T-cell (primary cell): ENCODE measurements around the gene CHODL. TPM values are rescaled to one million over a fixed set of nuclear protein-coding genes. Genes with fewer than 3 reads are reported as not detected.

ENCODE experiments used
- ATAC-seq, 4 experiments: fragments of 200-7000 bp in 3 of 4; fragments of 150-1000 bp in 1 of 4; cut with Tn5 transposase; replicated peaks in 1 of 4; 1 replicate in 3 of 4; 2 replicates in 1 of 4; pipeline ENCODE4 v1.10.0; 2021; ENCODE audit warnings: moderate library complexity in 3 of 4, mild to moderate bottlenecking in 2 of 4, moderate number of reproducible peaks in 1 of 4
- CTCF ChIA-PET, 2 donors: fragments of 300-600 bp; sonication (Branson Sonifier 250); formaldehyde crosslinking; loops; one replicate each; lab custom pipeline; 2022; ENCODE audit warnings: antibody characterized with exemption in 2 of 2; lab: Charles Lee
- POLR2A ChIA-PET, 2 donors: fragments of 300-600 bp; sonication (Branson Sonifier 250); formaldehyde crosslinking; loops; one replicate each; lab custom pipeline; 2022; ENCODE audit warnings: antibody characterized with exemption in 2 of 2; lab: Charles Lee
- DNase-seq, 35 experiments: peaks; one replicate each; pipeline versions ENCODE4 v3.0.0 to v3.0.0-alpha.2; 2013 to 2023
- H3K27ac ChIP-seq: one replicate; pipeline ENCODE4 v1.5.1; 2013; ENCODE audit warnings: low read length
- H3K27me3 ChIP-seq, 2 experiments: replicated peaks in 1 of 2; 1 replicate in 1 of 2; 2 replicates in 1 of 2; pipeline versions ENCODE4 v1.6.1 to v1.7.0; 2013; ENCODE audit warnings: low read length in 1 of 2, mixed read lengths in 1 of 2; ENCODE audit not compliant: control insufficient read depth in 2 of 2, insufficient read depth in 2 of 2; ENCODE audit errors: extremely low read depth in 1 of 2
- H3K36me3 ChIP-seq, 2 donors: 1 replicate in 1 of 2; 2 replicates in 1 of 2; pipeline versions ENCODE4 v1.6.1 to v1.7.0; 2013; ENCODE audit warnings: low read length in 1 of 2; ENCODE audit not compliant: control insufficient read depth in 2 of 2, insufficient read depth in 1 of 2; ENCODE audit errors: extremely low read depth in 1 of 2
- H3K4me1 ChIP-seq, 2 experiments: 1 replicate in 1 of 2; 2 replicates in 1 of 2; pipeline versions ENCODE4 v1.6.1 to v1.7.0; 2013; ENCODE audit warnings: low read length in 2 of 2, mixed read lengths in 1 of 2; ENCODE audit not compliant: insufficient read depth in 2 of 2, control insufficient read depth in 1 of 2; ENCODE audit errors: extremely low read depth in 1 of 2
- H3K4me3 ChIP-seq, 2 donors: 1 replicate in 1 of 2; 2 replicates in 1 of 2; pipeline versions ENCODE4 v1.5.1 to v1.7.0; 2013; ENCODE audit warnings: mild to moderate bottlenecking in 2 of 2, low read length in 1 of 2, moderate library complexity in 1 of 2; ENCODE audit not compliant: control insufficient read depth in 1 of 2; ENCODE audit errors: extremely low read depth in 1 of 2
- H3K9me3 ChIP-seq: 2 replicates; pipeline ENCODE4 v1.7.0; 2013
- H3K27ac Mint-ChIP-seq, 2 donors: one replicate each; pipeline ENCODE4 v1.8.0; 2020 to 2021; ENCODE audit warnings: mild to moderate bottlenecking in 2 of 2, mixed read lengths in 2 of 2
- H3K27me3 Mint-ChIP-seq, 2 donors: one replicate each; pipeline ENCODE4 v1.8.0; 2021 to 2022; ENCODE audit warnings: mixed read lengths in 2 of 2
- H3K36me3 Mint-ChIP-seq: one replicate; pipeline ENCODE4 v1.8.0; 2021; ENCODE audit warnings: mixed read lengths
- H3K4me1 Mint-ChIP-seq, 3 donors: one replicate each; pipeline ENCODE4 v1.8.0; 2020 to 2022; ENCODE audit warnings: mixed read lengths in 3 of 3, mild to moderate bottlenecking in 1 of 3
- H3K4me3 Mint-ChIP-seq, 3 donors: one replicate each; pipeline ENCODE4 v1.8.0; 2020 to 2022; ENCODE audit warnings: mild to moderate bottlenecking in 3 of 3, mixed read lengths in 3 of 3, moderate library complexity in 3 of 3
- H3K9me3 Mint-ChIP-seq, 3 donors: one replicate each; pipeline ENCODE4 v1.8.0; 2020 to 2022; ENCODE audit warnings: mixed read lengths in 3 of 3
- WGBS: methylation state at CpG from one replicate; pipeline ENCODE4 v1.1.5; 2013; ENCODE audit warnings: missing lambda C conversion rate; ENCODE audit not compliant: insufficient coverage; 5-methylcytosine and 5-hydroxymethylcytosine counted together
- total RNA-seq, 35 experiments: library from RNA in 6 of 35; stranded (reverse) in 6 of 35; fragments of 120-200 nt in 1 of 35; gene quantifications; one replicate each; pipeline versions ENCODE4 v1.2.1 to v1.2.4 and lab custom pipeline; 2013 to 2026

The CHODL gene
- total RNA-seq, 5 donors from 2014 or later (not counting 1 experiment from before 2014, with no cell fraction given) = 0.16 to 0.47 (median 0.38) TPM; not detected in 2

DNA sequence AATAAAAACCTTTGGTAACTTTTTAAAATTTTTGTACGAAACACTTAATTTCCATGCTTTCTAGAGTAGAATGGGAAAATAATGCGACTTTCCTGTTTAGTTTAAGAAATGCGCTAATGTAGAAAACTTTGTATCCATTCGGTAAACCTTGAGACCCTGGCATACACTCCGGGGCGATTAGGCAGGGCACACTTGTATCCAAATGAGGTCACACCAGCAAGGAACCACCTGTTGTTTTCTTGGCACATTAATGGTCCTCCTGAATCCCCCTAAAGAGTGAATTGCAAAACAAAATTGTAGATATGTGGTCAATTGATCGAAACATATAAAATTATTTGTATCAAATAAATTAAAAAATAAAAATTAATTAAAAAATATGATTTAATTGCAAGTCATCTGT, 25.2 kb downstream of the CHODL start:
- Histone ChIP-seq H3K36me3 (no peaks in the 10 kb centered on the region), H3K4me1 (no peaks in the 10 kb centered on the region), H3K27ac (no peak overlapping the region), H3K9me3 (no peaks in the 10 kb centered on the region), H3K4me3 (no peak overlapping the region), H3K27me3 (no peaks in the 10 kb centered on the region)
- no peaks in the 10 kb centered on the region for H3K36me3 Mint-ChIP-seq
- no peak for DNase-seq
- 88% methylated on average over 5 of the region's 7 CpGs for WGBS
- no peaks in the 10 kb centered on the region for H3K4me1 Mint-ChIP-seq
- H3K27ac Mint-ChIP-seq = no peak overlapping the region
- no peaks in the 10 kb centered on the region for H3K27me3 Mint-ChIP-seq
- no peak overlapping the region for H3K4me3 Mint-ChIP-seq
- ChIA-PET CTCF (no interaction called here), POLR2A (no interaction called here)
- ATAC-seq = no peak
- peaks cover 0 to 15% (median 0%) of the 10 kb centered on the region in 3 donors for H3K9me3 Mint-ChIP-seq

DNA sequence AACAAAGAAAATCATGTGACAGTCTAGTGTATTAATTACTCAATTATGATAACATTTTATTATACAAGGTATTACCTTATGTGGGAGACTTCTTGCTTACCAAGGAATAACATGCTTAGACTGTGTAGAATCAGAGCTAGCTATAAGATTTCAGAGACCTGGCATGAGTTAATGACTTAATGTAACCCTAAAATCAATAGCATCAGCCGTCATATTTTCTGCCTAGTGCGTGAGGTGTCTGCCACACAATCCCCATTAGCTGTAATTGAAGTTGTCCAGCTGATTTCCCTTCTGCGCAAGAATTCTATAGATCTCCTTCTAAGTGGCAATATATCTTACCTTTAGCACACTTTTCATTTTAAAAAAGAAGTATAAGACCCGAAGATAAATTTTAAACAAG, 28.8 kb downstream of the CHODL start:
- no peaks in the 10 kb centered on the region for H3K27me3 Mint-ChIP-seq
- H3K9me3 ChIP-seq = no peaks in the 10 kb centered on the region

DNA sequence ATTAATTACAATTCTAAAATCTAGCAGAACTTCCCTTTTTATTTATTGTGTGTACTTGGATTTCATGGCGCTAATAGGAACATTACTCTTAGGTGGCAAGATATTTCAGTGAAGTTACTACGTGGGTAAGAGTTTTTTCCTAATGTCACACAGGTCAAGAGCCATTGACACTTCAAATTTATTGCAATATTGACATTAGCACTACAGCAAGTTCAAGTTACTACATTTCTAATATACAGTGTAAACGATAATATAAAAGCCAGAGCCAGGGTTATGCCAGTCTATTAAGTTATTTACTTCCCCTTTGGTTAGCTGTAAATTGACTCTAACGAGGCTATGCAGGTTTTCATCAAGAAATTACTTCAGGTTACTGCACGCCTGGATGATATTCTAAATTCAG, 29.7 kb downstream of the CHODL start:
- ATAC-seq = no peak
- no peaks in the 10 kb centered on the region for H3K4me1 ChIP-seq
- Mint-ChIP-seq H3K9me3 (peaks cover 0 to 3% (median 0%) of the 10 kb centered on the region in 3 donors), H3K27ac (no peak overlapping the region), H3K4me3 (no peak overlapping the region), H3K4me1 (no peaks in the 10 kb centered on the region), H3K36me3 (no peaks in the 10 kb centered on the region), H3K27me3 (no peaks in the 10 kb centered on the region)
- ChIA-PET POLR2A (no interaction called here), CTCF (no interaction called here)
- no peaks in the 10 kb centered on the region for H3K27me3 ChIP-seq
- no peak overlapping the region for H3K4me3 ChIP-seq
- H3K27ac ChIP-seq = no peak overlapping the region
- H3K9me3 ChIP-seq = no peaks in the 10 kb centered on the region
- H3K36me3 ChIP-seq = no peaks in the 10 kb centered on the region
- 71% methylated on average over 2 of the region's 5 CpGs for WGBS
- DNase-seq = no peak

More for the DNA sequence above, 28.8 kb downstream of the CHODL start:
- H3K36me3 Mint-ChIP-seq = no peaks in the 10 kb centered on the region
- H3K9me3 Mint-ChIP-seq = peaks cover 0 to 8% (median 0%) of the 10 kb centered on the region in 3 donors
- DNase-seq (no peak), ATAC-seq (no peak)
- no peaks in the 10 kb centered on the region for H3K27me3 ChIP-seq
- 100% methylated on average over 1 of the region's 4 CpGs for WGBS
- no peaks in the 10 kb centered on the region for H3K36me3 ChIP-seq
- no peak overlapping the region for H3K4me3 ChIP-seq
- ChIA-PET POLR2A (no interaction called here), CTCF (no interaction called here)
- H3K4me1 ChIP-seq = no peaks in the 10 kb centered on the region
- no peaks in the 10 kb centered on the region for H3K4me1 Mint-ChIP-seq
- H3K4me3 Mint-ChIP-seq = no peak overlapping the region
- H3K27ac ChIP-seq = no peak overlapping the region
- H3K27ac Mint-ChIP-seq = no peak overlapping the region

DNA sequence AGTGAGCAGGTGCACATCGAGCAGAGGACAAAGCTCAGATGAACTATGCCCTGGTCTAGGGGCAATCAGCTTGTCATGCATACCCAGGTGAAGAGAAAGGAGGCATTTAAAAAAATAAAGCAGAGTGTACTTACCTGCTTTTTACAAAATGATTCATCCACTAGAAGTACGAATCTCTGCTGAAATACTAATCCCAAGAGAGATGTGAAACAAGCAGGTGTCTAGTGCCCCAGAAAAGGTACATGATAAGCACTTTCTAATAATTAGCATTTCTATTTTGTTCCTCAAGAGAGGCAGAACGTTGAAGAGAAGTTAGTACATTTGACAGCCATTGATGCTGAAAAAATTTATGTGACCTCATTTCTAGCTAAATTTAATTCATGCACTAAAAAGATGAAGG, 31.1 kb downstream of the CHODL start:
- H3K27me3 ChIP-seq = no peaks in the 10 kb centered on the region
- no CpG with 5 or more reads among the region's 3 CpGs for WGBS
- no peak overlapping the region for H3K4me3 Mint-ChIP-seq
- H3K4me3 ChIP-seq = no peak overlapping the region
- no peaks in the 10 kb centered on the region for H3K36me3 Mint-ChIP-seq
- POLR2A ChIA-PET = no interaction called here
- no peak overlapping the region for H3K27ac ChIP-seq
- peaks cover 0 to 3% (median 0%) of the 10 kb centered on the region in 3 donors for H3K9me3 Mint-ChIP-seq
- CTCF ChIA-PET = no interaction called here
- DNase-seq (no peak), ATAC-seq (no peak)
- H3K4me1 Mint-ChIP-seq = no peaks in the 10 kb centered on the region
- H3K27ac Mint-ChIP-seq = no peak overlapping the region
- peaks cover 0 to 1% of the 10 kb centered on the region in 2 donors for H3K27me3 Mint-ChIP-seq
- no peaks in the 10 kb centered on the region for H3K36me3 ChIP-seq
- H3K9me3 ChIP-seq = no peaks in the 10 kb centered on the region
- no peaks in the 10 kb centered on the region for H3K4me1 ChIP-seq

DNA sequence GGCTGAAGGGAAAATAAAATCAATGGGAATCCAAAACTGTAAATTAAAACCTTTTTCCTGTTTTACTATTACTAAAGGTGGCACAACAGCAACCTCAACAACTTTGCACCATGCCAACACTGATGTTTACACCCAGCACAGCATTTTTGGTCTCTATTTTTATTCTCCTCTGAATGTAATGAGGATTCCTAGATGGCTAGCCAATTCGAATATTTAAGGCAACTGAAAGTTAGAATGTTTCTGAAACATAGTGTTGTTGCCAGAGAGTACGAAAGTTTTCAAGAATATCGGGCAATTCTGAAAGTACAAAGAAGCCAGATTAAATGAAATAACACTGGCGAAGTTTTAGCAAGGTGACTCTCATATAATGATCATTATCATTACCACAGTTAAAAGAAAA, 40.7 kb downstream of the CHODL start:
- no peak overlapping the region for H3K27ac ChIP-seq

DNA sequence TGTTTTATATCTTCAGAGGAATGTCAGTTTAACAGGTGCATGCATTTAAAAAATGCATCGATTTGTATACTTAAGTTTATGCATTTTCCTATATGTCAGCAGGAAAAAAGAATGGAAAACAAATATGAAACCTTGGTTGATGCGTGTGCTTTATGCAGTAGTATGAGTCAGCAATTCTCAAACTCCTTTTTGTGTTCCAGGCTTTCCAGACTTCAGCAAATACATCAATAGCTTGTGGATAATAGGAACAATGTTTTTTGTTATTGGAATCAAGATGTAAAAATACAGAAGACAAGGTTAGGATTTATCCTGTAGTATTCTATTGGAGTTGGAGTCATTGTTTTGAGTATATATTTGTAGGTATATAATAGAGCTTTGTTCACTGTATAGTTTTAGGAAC, 45.2 kb downstream of the CHODL start:
- H3K36me3 Mint-ChIP-seq = no peaks in the 10 kb centered on the region

More for the DNA sequence above, 40.7 kb downstream of the CHODL start:
- Mint-ChIP-seq H3K27me3 (peaks cover 0 to 3% of the 10 kb centered on the region in 2 donors), H3K4me1 (no peaks in the 10 kb centered on the region), H3K27ac (no peak overlapping the region), H3K36me3 (no peaks in the 10 kb centered on the region), H3K4me3 (no peak overlapping the region), H3K9me3 (no peaks in the 10 kb centered on the region)
- no peak for DNase-seq
- no peak overlapping the region for H3K4me3 ChIP-seq
- ChIA-PET POLR2A (no interaction called here), CTCF (no interaction called here)
- WGBS = no CpG with 5 or more reads among the region's 4 CpGs
- no peaks in the 10 kb centered on the region for H3K9me3 ChIP-seq
- H3K36me3 ChIP-seq = no peaks in the 10 kb centered on the region
- no peaks in the 10 kb centered on the region for H3K4me1 ChIP-seq
- no peaks in the 10 kb centered on the region for H3K27me3 ChIP-seq
- no peak for ATAC-seq

DNA sequence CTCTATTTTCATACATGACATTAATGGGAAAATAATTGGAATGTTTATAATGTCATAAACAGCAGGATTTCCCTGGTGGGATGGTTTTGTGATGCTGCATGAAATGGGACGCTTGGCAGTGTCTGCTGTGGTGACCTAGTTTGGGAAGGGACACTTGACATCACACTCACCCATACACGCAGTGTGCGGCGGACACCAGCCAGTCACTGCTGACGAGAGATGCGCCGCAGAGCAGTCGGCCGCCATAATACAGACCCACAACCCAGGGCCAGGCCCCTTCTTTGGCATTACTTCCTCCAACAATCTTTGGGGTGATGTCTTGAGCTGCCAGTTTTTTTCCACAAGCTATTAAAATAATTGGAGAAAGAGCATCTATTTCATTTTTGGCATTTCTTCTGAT, 49.5 kb downstream of the CHODL start:
- Mint-ChIP-seq H3K36me3 (no peaks in the 10 kb centered on the region), H3K9me3 (no peaks in the 10 kb centered on the region), H3K27me3 (peaks cover 0 to 1% of the 10 kb centered on the region in 2 donors), H3K4me1 (peaks cover 0 to 5% (median 3%) of the 10 kb centered on the region in 3 donors), H3K4me3 (no peak overlapping the region), H3K27ac (no peak overlapping the region)
- no peaks in the 10 kb centered on the region for H3K4me1 ChIP-seq
- no peaks in the 10 kb centered on the region for H3K36me3 ChIP-seq
- POLR2A ChIA-PET = no interaction called here
- CTCF ChIA-PET = interaction anchor here in 1 of 2 donors (0.7 kb wide), 1 partner anchor 122 kb away, joined by 3 read pairs; no protein-coding TSS in a partner anchor
- no CpG with 5 or more reads among the region's 9 CpGs for WGBS
- no peak for ATAC-seq
- H3K9me3 ChIP-seq = no peaks in the 10 kb centered on the region
- no peak overlapping the region for H3K27ac ChIP-seq
- H3K27me3 ChIP-seq = no peaks in the 10 kb centered on the region
- H3K4me3 ChIP-seq = no peak overlapping the region
- DNase-seq = no peak

More for the DNA sequence above, 45.2 kb downstream of the CHODL start:
- H3K4me1 Mint-ChIP-seq = no peaks in the 10 kb centered on the region
- Histone ChIP-seq H3K4me1 (no peaks in the 10 kb centered on the region), H3K27me3 (no peaks in the 10 kb centered on the region), H3K36me3 (no peaks in the 10 kb centered on the region), H3K4me3 (no peak overlapping the region), H3K9me3 (no peaks in the 10 kb centered on the region), H3K27ac (no peak overlapping the region)
- CTCF ChIA-PET = interaction anchor here in 1 of 2 donors (0.6 kb wide), 2 partner anchors 10 to 855 kb away, joined by 3 read pairs; no protein-coding TSS in a partner anchor
- ATAC-seq (no peak), DNase-seq (no peak)
- no CpG with 5 or more reads among the region's 2 CpGs for WGBS
- H3K9me3 Mint-ChIP-seq = no peaks in the 10 kb centered on the region
- H3K4me3 Mint-ChIP-seq = no peak overlapping the region
- H3K27me3 Mint-ChIP-seq = peaks cover 0 to 1% of the 10 kb centered on the region in 2 donors
- no peak overlapping the region for H3K27ac Mint-ChIP-seq
- POLR2A ChIA-PET = no interaction called here
